CD4-positive, alpha-beta T cell (primary cell): ENCODE data around the gene CTSC. TPM values are rescaled to one million over a fixed set of nuclear protein-coding genes. Genes with fewer than 3 reads are reported as not detected.
A peak's percentile ranks its signal among the peaks of the same experiment; 100 is the strongest.

Source experiments
- ATAC-seq: fragments of 200-7000 bp; cut with Tn5 transposase; one replicate; pipeline ENCODE4 v1.10.0; 2022; ENCODE audit warnings: mild to moderate bottlenecking; ENCODE audit not compliant: poor library complexity
- CTCF ChIA-PET: fragments of 350-600 bp; sonication (Branson Sonifier 250); formaldehyde crosslinking; loops from one replicate; lab custom pipeline; 2021; ENCODE audit warnings: antibody characterized with exemption, inconsistent platforms; lab: Charles Lee
- POLR2A ChIA-PET: fragments of 350-600 bp; sonication (Branson Sonifier 250); formaldehyde crosslinking; loops from one replicate; lab custom pipeline; 2021; ENCODE audit warnings: antibody characterized with exemption, inconsistent platforms; lab: Charles Lee
- DNase-seq, 14 experiments: peaks; one replicate each; pipeline ENCODE4 v3.0.0-alpha.2; 2013 to 2020; ENCODE audit warnings: mixed read lengths in 2 of 14
- H3K27ac ChIP-seq, 2 donors: one replicate each; pipeline versions ENCODE4 v1.5.1 to v1.7.0; 2013; ENCODE audit warnings: low read length in 2 of 2, low read depth in 1 of 2, mild to moderate bottlenecking in 1 of 2
- H3K27me3 ChIP-seq, 2 experiments: 1 replicate in 1 of 2; 2 replicates in 1 of 2; pipeline versions ENCODE4 v1.6.1 to v1.7.0; 2013; ENCODE audit warnings: low read length in 2 of 2, control low read depth in 1 of 2, mild to moderate bottlenecking in 1 of 2, moderate library complexity in 1 of 2; ENCODE audit not compliant: insufficient read depth in 2 of 2, control insufficient read depth in 1 of 2
- H3K36me3 ChIP-seq: one replicate; pipeline ENCODE4 v1.6.1; 2013; ENCODE audit warnings: low read length, control low read depth; ENCODE audit not compliant: insufficient read depth
- H3K4me1 ChIP-seq: one replicate; pipeline ENCODE4 v1.6.1; 2013; ENCODE audit warnings: low read length, control low read depth; ENCODE audit not compliant: insufficient read depth
- H3K4me3 ChIP-seq: one replicate; pipeline ENCODE4 v1.5.1; 2013; ENCODE audit warnings: mild to moderate bottlenecking, low read length, moderate library complexity
- H3K9me3 ChIP-seq, 2 experiments: 1 replicate in 1 of 2; 2 replicates in 1 of 2; pipeline versions ENCODE4 v1.6.1 to v1.7.0; 2013; ENCODE audit warnings: low read length in 2 of 2, mild to moderate bottlenecking in 2 of 2, control low read depth in 1 of 2, moderate library complexity in 1 of 2; ENCODE audit not compliant: control insufficient read depth in 1 of 2, insufficient read depth in 1 of 2
- H3K27ac Mint-ChIP-seq: one replicate; pipeline ENCODE4 v1.8.0; 2020; ENCODE audit warnings: mixed read lengths
- H3K27me3 Mint-ChIP-seq: one replicate; pipeline ENCODE4 v1.8.0; 2021; ENCODE audit warnings: mixed read lengths
- H3K36me3 Mint-ChIP-seq: one replicate; pipeline ENCODE4 v1.8.0; 2021; ENCODE audit warnings: low read depth, mixed read lengths
- H3K4me1 Mint-ChIP-seq: one replicate; pipeline ENCODE4 v1.8.0; 2021; ENCODE audit warnings: low read depth, mixed read lengths
- H3K4me3 Mint-ChIP-seq: one replicate; pipeline ENCODE4 v1.8.0; 2020; ENCODE audit warnings: mild to moderate bottlenecking, mixed read lengths
- H3K9me3 Mint-ChIP-seq: one replicate; pipeline ENCODE4 v1.8.0; 2020; ENCODE audit warnings: mixed read lengths
- intact Hi-C, 2 experiments: fragments of 100-400 bp; cut with DNase I in 1 of 2; cut with micrococcal nuclease in 1 of 2; formaldehyde crosslinking; loops; one replicate each; pipeline versions ENCODE4 v1.15.1 to v1.9.0; 2023 to 2025; cut with DNase I, micrococcal nuclease
- total RNA-seq, 174 experiments: library from RNA in 2 of 174; stranded (reverse) in 2 of 174; gene quantifications; one replicate each; pipeline ENCODE4 v1.2.3 and lab custom pipeline; 2021 to 2026
- TF ChIP-seq, protein P1 (sequence below): fragments of 200-600 bp; IDR thresholded peaks from one replicate; pipeline ENCODE4 v1.8.0; 2022; ENCODE audit warnings: antibody characterized with exemption, mild to moderate bottlenecking

CTSC gene
- total RNA-seq, 2 experiments from 2014 or later = 28.5 to 32.6 TPM

DNA sequence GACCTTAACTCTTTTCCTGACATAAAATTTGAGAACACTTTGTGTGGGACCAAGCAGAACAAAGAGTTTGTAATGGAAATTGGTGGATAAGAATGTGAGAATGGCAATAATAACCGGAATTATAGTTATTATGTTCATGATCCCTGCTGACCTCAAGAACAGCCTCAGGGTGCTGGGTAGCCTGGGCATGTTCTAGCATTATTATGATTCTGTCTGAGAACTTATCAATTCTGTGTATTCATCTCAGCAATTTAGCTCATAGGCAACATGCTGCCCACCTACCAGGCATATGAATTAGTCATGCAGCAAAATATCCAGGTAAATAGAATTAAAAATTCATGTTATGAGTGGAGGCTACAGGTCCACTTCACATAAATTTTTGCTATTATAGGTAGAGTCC is 61.9 kb downstream of the CTSC start:
- ChIA-PET POLR2A (no interaction called here), CTCF (no interaction called here)
- Mint-ChIP-seq H3K4me3 (no peak overlapping the region), H3K27ac (no peak overlapping the region), H3K36me3 (peaks cover 19% of the 10 kb centered on the region), H3K9me3 (no peaks in the 10 kb centered on the region), H3K27me3 (no peaks in the 10 kb centered on the region), H3K4me1 (no peaks in the 10 kb centered on the region)
- no peak for ATAC-seq
- Histone ChIP-seq H3K9me3 (no peaks in the 10 kb centered on the region), H3K4me1 (no peaks in the 10 kb centered on the region), H3K4me3 (no peak overlapping the region), H3K27me3 (no peaks in the 10 kb centered on the region), H3K27ac (no peak overlapping the region), H3K36me3 (no peaks in the 10 kb centered on the region)
- intact Hi-C loops = no loop called here
- no peak for DNase-seq
- TF ChIP-seq, protein P1, sequence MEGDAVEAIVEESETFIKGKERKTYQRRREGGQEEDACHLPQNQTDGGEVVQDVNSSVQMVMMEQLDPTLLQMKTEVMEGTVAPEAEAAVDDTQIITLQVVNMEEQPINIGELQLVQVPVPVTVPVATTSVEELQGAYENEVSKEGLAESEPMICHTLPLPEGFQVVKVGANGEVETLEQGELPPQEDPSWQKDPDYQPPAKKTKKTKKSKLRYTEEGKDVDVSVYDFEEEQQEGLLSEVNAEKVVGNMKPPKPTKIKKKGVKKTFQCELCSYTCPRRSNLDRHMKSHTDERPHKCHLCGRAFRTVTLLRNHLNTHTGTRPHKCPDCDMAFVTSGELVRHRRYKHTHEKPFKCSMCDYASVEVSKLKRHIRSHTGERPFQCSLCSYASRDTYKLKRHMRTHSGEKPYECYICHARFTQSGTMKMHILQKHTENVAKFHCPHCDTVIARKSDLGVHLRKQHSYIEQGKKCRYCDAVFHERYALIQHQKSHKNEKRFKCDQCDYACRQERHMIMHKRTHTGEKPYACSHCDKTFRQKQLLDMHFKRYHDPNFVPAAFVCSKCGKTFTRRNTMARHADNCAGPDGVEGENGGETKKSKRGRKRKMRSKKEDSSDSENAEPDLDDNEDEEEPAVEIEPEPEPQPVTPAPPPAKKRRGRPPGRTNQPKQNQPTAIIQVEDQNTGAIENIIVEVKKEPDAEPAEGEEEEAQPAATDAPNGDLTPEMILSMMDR = no peak

DNA sequence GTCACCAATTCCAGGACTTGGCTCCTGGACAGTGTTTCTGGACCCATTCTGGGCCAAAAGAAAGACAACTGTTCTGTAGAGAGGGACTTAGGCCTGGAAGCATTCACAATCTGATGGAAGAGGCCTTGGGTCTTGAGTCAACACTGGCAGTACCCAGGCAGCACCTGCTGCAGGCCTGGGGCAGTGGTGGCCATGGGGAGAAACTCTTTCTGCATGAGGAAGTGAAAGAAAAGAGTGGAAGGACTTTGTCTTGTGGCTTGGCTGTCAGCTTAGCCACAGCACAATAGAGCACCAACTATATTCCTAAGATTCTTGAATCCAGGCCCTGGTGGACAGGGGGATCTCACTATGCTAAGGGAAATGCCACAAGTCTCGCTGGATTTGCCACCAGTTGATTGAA is 70.6 kb downstream of the CTSC start:
- no peaks in the 10 kb centered on the region for H3K27me3 Mint-ChIP-seq
- no peaks in the 10 kb centered on the region for H3K4me1 Mint-ChIP-seq
- CTCF ChIA-PET = no interaction called here
- peaks cover 0 to 7% of the 10 kb centered on the region in 2 experiments for H3K9me3 ChIP-seq
- H3K4me1 ChIP-seq = no peaks in the 10 kb centered on the region
- H3K27ac ChIP-seq = no peak overlapping the region
- ATAC-seq (no peak), DNase-seq (peak in 1 of 14 experiments; percentile 0)
- no peak overlapping the region for H3K4me3 Mint-ChIP-seq
- H3K36me3 ChIP-seq = peaks cover 16% of the 10 kb centered on the region
- no peak overlapping the region for H3K27ac Mint-ChIP-seq
- H3K4me3 ChIP-seq = no peak overlapping the region
- POLR2A ChIA-PET = no interaction called here
- TF ChIP-seq, protein P1 = no peak
- H3K27me3 ChIP-seq = no peaks in the 10 kb centered on the region
- H3K36me3 Mint-ChIP-seq = peaks cover 78% of the 10 kb centered on the region
- H3K9me3 Mint-ChIP-seq = peaks cover 3% of the 10 kb centered on the region
- intact Hi-C loops = no loop called here

- ChIA-PET CTCF (no interaction called here), POLR2A (no interaction called here)
- Mint-ChIP-seq H3K27me3 (no peaks in the 10 kb centered on the region), H3K9me3 (peaks cover 7% of the 10 kb centered on the region), H3K4me3 (no peak overlapping the region), H3K36me3 (peaks cover 81% of the 10 kb centered on the region), H3K27ac (no peak overlapping the region), H3K4me1 (no peaks in the 10 kb centered on the region)
- no peak for DNase-seq
- H3K27ac ChIP-seq = no peak overlapping the region
- H3K4me1 ChIP-seq = no peaks in the 10 kb centered on the region
- peaks cover 16% of the 10 kb centered on the region for H3K36me3 ChIP-seq
- TF ChIP-seq, protein P1 = no peak
- peaks cover 1 to 7% of the 10 kb centered on the region in 2 experiments for H3K9me3 ChIP-seq
- ATAC-seq = no peak
- no peaks in the 10 kb centered on the region for H3K27me3 ChIP-seq
- intact Hi-C loops = no loop called here
- H3K4me3 ChIP-seq = no peak overlapping the region
Measured at GRCh38 chr11:88266157-88266556, 71.4 kb downstream of the CTSC start.
